Loucy (cell line): ENCODE data around the gene PRAC1.

Source experiments
- CTCF ChIP-seq: fragments of 200-600 bp; sonication (generic); conservative IDR thresholded peaks from 2 replicates; pipeline ENCODE4 v1.5.1; 2014; ENCODE audit warnings: mild to moderate bottlenecking, antibody characterized with exemption, low read length
- EZH2phosphoT487 ChIP-seq: fragments of 200-600 bp; IDR thresholded peaks from 2 replicates; pipeline ENCODE4 v1.6.1; 2018; ENCODE audit warnings: antibody characterized with exemption, mild to moderate bottlenecking, moderate library complexity, borderline replicate concordance

GRCh38 chr17:48767263-48767774 lies 45.0 kb upstream of the PRAC1 start:
- TF ChIP-seq CTCF (peak; percentile 27; the same call in 1 of the 2 replicates), EZH2phosphoT487 (no peak)
